ENCODE data around the gene JARID2. TPM values are rescaled to one million over a fixed set of nuclear protein-coding genes. Genes with fewer than 3 reads are reported as not detected.

The JARID2 gene
- total and polyA plus RNA-seq, 9 of the 15 experiments (the other 6 are each of a cell fraction or from before 2014, with no cell fraction given) = 5.0 to 29.0 (median 15.6) TPM

- peaks cover 31% of the 10 kb centered on the region for H4K20me1 ChIP-seq (replicated peaks; ENCODE audit: control insufficient read depth, insufficient read depth, low read length)
- no peak overlapping the region for H3K27ac ChIP-seq (ENCODE audit: extremely low read depth, low read depth, low read length)
- H3K9ac ChIP-seq (ENCODE audit: insufficient read depth in 1 of 2, low read depth in 2 of 2, low read length in 2 of 2) = no peak overlapping the region
- DNase-seq (ENCODE audit: extremely low read depth in 1 of 4, low spot score in 3 of 4) = no peak
- no peaks in the 10 kb centered on the region for H3K27me3 ChIP-seq (ENCODE audit: control insufficient read depth in 2 of 2, insufficient read depth in 2 of 2, low read length in 2 of 2)
- in situ Hi-C loops (cut with MboI) = no loop called here
- WGBS (ENCODE audit: insufficient coverage, low coverage, missing lambda C conversion rate) = 13% methylated on average over 2 of the region's 2 CpGs
- H3K4me1 ChIP-seq (replicated peaks in 1 of 2; ENCODE audit: control insufficient read depth in 2 of 2, insufficient read depth in 2 of 2, low read length in 2 of 2) = peaks cover 10 to 37% of the 10 kb centered on the region in 2 experiments
- FAIRE-seq = no peak
- no peak overlapping the region for H3K4me3 ChIP-seq
- no peak overlapping the region for H2AFZ ChIP-seq (ENCODE audit: low read depth, low read length)
- CTCF ChIA-PET (ENCODE audit: low intra/inter-chr PET ratio) = no interaction called here
- H3K79me2 ChIP-seq (ENCODE audit: control insufficient read depth, insufficient read depth, low read length) = peaks cover 94% of the 10 kb centered on the region
- BruUV-seq (replicated peaks) = no TSS peak
- no peaks in the 10 kb centered on the region; the same call in 2 of the 3 replicates for H3K36me3 ChIP-seq (ENCODE audit: control insufficient read depth, insufficient read depth, low read length)
- POLR2A ChIA-PET = interaction anchor here (0.8 to 1.7 kb wide), 4 partner anchors 11 to 96 kb away, joined by 3 to 6 read pairs (median 4); no protein-coding TSS in a partner anchor
- TF ChIP-seq ZNF165 (CRISPR knock-in tag; IDR thresholded peaks at IDR 0.05; ENCODE audit: borderline replicate concordance) = no peak
- 0 out of 2 replicates have a peak, but pooled peaks have one; percentile 2 for TF ChIP-seq C11orf30 (IDR thresholded peaks at IDR 0.05; ENCODE audit: low read depth)
- TF ChIP-seq SLC30A9 (CRISPR knock-in tag; IDR thresholded peaks at IDR 0.05) = no peak
- TF ChIP-seq ZNF384 (IDR thresholded peaks at IDR 0.05; ENCODE audit: low read depth, low read length) = no peak
- TF ChIP-seq ZSCAN32 (CRISPR knock-in tag; IDR thresholded peaks at IDR 0.05) = no peak
- TF ChIP-seq, protein P1, sequence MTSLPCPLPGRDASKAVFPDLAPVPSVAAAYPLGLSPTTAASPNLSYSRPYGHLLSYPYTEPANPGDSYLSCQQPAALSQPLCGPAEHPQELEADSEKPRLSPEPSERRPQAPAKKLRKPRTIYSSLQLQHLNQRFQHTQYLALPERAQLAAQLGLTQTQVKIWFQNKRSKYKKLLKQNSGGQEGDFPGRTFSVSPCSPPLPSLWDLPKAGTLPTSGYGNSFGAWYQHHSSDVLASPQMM (CRISPR knock-in tag; IDR thresholded peaks at IDR 0.05) = no peak
- TF ChIP-seq CEBPB (tag; IDR thresholded peaks at IDR 0.05) = peak; percentile 57; the same call in 1 of the 2 replicates
- TF ChIP-seq, protein P2, sequence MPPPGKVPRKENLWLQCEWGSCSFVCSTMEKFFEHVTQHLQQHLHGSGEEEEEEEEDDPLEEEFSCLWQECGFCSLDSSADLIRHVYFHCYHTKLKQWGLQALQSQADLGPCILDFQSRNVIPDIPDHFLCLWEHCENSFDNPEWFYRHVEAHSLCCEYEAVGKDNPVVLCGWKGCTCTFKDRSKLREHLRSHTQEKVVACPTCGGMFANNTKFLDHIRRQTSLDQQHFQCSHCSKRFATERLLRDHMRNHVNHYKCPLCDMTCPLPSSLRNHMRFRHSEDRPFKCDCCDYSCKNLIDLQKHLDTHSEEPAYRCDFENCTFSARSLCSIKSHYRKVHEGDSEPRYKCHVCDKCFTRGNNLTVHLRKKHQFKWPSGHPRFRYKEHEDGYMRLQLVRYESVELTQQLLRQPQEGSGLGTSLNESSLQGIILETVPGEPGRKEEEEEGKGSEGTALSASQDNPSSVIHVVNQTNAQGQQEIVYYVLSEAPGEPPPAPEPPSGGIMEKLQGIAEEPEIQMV (tag; conservative IDR thresholded peaks at IDR 0.05; ENCODE audit: low read depth) = no peak
- no peak overlapping the region for H3K4me2 ChIP-seq (ENCODE audit: insufficient read depth, low read length)
- no peak for ATAC-seq
- peaks cover 12% of the 10 kb centered on the region for H3K9me1 ChIP-seq (ENCODE audit: control insufficient read depth, insufficient read depth, low read length)
- H3K9me3 ChIP-seq (replicated peaks; ENCODE audit: control insufficient read depth, insufficient read depth, low read depth, low read length) = no peaks in the 10 kb centered on the region
- intact Hi-C loops (cut with micrococcal nuclease) = loop anchor here (5.0 kb wide), 1 partner anchor 32 kb away; no protein-coding TSS in a partner anchor
Measured at GRCh38 chr6:15344831-15345230, 99.0 kb downstream of the JARID2 start.

All from K562 (cell line).